HG03066 (cell line): ENCODE measurements around the gene RUNDC3A.
"Not testable (repeated sequence)": the region's sequence is repeated elsewhere in the genome, so short reads cannot be mapped to it uniquely, and the experiment has no call there.

Experiments used
- ATAC-seq: cut with Tn5 transposase; IDR thresholded peaks from one replicate; pipeline ENCODE4 v1.9.1; 2021; ENCODE audit warnings: low read depth; ENCODE audit not compliant: unreplicated experiment

The RUNDC3A gene

GRCh38 chr17:44317545-44317944 lies 9.1 kb downstream of the RUNDC3A start:
- ATAC-seq = no peak

- ATAC-seq = no peak
Observed at GRCh38 chr17:44318077-44318892, 9.9 kb downstream of the RUNDC3A start.

- no peak for ATAC-seq
Observed at GRCh38 chr17:44320066-44320465, 11.7 kb downstream of the RUNDC3A start.

GRCh38 chr17:44321246-44322120 lies 13.1 kb downstream of the RUNDC3A start:
- no peak for ATAC-seq

GRCh38 chr17:44322236-44322895 lies 14.0 kb downstream of the RUNDC3A start:
- no peak for ATAC-seq

GRCh38 chr17:44323359-44324091 lies 15.1 kb downstream of the RUNDC3A start:
- no peak for ATAC-seq

- ATAC-seq = no peak
Observed at GRCh38 chr17:44324092-44324570, 15.7 kb downstream of the RUNDC3A start.

- peak; percentile 64 for ATAC-seq
Observed at GRCh38 chr17:44324571-44325275, 16.3 kb downstream of the RUNDC3A start, which contains the start of gene SLC25A39. Gene SLC25A39, minus strand, starts transcription at chr17:44324823. Its CDS starts 1,261 bp downstream, at chr17:44323562.

GRCh38 chr17:44326861-44327444 lies 18.6 kb downstream of the RUNDC3A start:
- no peak for ATAC-seq

- ATAC-seq = no peak
Observed at GRCh38 chr17:44327715-44328449, 19.5 kb downstream of the RUNDC3A start.

- not testable (repeated sequence) for ATAC-seq
Observed at GRCh38 chr17:44329516-44329915, 21.1 kb downstream of the RUNDC3A start.

GRCh38 chr17:44330263-44330662 lies 21.9 kb downstream of the RUNDC3A start:
- not testable (repeated sequence) for ATAC-seq

- no peak for ATAC-seq
Observed at GRCh38 chr17:44331249-44331760, 22.9 kb downstream of the RUNDC3A start.

GRCh38 chr17:44333371-44333770 lies 25.0 kb downstream of the RUNDC3A start:
- ATAC-seq = no peak

GRCh38 chr17:44334315-44334714 lies 25.9 kb downstream of the RUNDC3A start:
- no peak for ATAC-seq

GRCh38 chr17:44334727-44335126 lies 26.3 kb downstream of the RUNDC3A start:
- no peak for ATAC-seq

GRCh38 chr17:44335564-44335963 lies 27.2 kb downstream of the RUNDC3A start:
- ATAC-seq = no peak

GRCh38 chr17:44335968-44336367 lies 27.6 kb downstream of the RUNDC3A start:
- ATAC-seq = no peak
